IPS-18c (cell line): Measurements from ENCODE around the gene CNTN4.

Experiments
- H3K4me3 ChIP-seq: 2 replicates; pipeline ENCODE4 v1.7.0; 2013; ENCODE audit warnings: low read depth, mild to moderate bottlenecking, low read length, moderate library complexity; ENCODE audit not compliant: insufficient read depth
- H3K9me3 ChIP-seq: one replicate; pipeline ENCODE4 v1.6.1; 2013; ENCODE audit warnings: mild to moderate bottlenecking, low read length, moderate library complexity; ENCODE audit not compliant: control insufficient read depth, insufficient read depth

The CNTN4 gene

DNA sequence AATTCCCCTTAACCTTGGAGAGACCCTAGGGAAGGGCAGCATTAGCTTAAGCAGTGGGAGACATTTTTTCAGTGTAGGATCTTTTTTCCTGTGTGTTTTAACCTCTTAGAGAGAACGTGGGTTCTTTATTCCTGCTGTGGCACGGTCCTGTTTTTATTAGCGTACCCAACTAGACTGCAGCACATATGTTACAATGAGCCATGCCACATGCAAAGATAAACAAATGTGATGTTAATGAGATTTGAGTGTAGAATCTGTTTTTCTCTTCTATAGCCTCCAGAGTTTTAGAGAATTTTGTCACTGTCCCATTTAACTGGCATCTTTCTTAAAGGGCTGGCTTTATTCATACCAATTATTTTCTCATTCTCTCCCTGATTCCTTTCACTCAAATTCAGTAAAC is 347.5 kb downstream of the CNTN4 start:
- no peak overlapping the region for H3K4me3 ChIP-seq
- H3K9me3 ChIP-seq, result no peaks in the 10 kb centered on the region

DNA sequence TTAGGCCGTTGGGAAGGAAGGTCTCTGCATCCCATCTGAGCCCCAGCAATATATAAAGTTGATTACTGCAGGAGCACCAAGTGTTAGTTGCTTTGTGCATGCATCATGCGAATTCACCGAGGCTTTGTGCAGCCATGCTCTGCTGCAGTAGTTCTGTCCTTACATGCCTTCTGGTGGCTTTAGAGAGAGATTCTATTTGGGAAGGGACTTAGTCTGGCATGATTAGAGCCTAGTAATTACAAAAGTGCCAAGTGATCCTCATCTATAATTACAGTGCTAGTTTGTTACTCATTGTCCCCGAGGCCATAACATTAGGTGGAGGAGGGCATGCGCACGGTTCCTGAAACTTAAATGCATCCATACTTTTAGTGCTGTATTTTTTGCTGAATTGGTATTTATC is 353.6 kb downstream of the CNTN4 start:
- Histone ChIP-seq H3K9me3 (no peaks in the 10 kb centered on the region), H3K4me3 (no peak overlapping the region)

DNA sequence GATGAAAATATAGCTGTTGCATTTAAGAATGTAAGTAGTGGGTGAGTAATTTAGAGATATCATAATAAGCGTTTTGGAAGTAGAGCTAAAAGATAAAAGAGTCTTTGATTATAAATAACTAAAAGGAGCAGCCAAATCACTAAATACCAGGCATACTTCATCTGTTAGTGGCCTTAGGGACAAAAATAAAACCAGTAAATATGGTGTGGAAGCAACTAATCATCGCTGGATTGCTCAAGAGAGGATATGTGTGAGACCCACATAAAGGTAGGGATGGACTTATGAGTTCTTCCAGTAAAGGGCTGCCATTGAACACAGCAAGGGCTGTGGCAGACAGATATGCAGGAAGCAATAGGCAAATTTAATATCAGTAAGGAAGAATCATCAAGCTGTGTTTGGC is 356.2 kb downstream of the CNTN4 start:
- Histone ChIP-seq H3K4me3 (no peak overlapping the region), H3K9me3 (no peaks in the 10 kb centered on the region)

DNA sequence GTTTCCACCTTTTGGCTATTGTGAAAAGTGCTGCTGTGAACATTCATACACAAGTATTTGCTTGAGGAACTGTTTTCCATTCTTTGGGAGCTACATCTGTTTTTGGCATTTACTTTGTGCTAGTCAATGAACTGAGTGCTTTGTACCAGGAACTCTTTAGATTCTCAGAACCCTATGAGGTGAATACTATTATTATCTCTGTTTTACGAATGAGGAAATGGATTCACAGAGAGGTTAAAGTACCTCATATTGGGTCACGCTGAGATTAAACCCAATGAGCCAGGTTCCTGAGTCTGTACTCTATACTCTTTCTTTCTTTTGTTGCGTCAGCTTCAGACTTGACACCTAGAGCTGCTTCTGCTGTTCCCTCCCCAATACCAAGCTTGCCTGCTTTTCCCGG is 358.1 kb downstream of the CNTN4 start:
- H3K9me3 ChIP-seq, result no peaks in the 10 kb centered on the region
- H3K4me3 ChIP-seq, result no peak overlapping the region

DNA sequence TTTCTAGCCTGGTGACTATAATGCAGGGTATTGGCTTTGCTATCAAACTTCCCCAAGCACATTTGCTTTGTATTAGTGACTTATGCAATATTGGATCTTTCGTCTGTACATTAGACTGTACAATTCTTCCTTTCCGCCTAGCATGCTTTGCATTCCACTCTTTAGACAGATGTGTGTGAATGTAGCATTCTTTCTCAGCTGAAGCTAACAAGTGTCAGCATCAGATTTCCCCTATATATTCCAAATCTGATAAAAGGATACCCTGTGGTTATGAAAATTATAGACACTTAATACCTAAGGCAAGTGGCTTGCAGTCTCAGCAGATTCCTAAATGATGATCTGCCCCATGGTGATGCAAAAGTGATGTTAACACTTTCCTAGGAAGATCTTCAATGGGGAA is 360.1 kb downstream of the CNTN4 start:
- Histone ChIP-seq H3K4me3 (no peak overlapping the region), H3K9me3 (no peaks in the 10 kb centered on the region)

DNA sequence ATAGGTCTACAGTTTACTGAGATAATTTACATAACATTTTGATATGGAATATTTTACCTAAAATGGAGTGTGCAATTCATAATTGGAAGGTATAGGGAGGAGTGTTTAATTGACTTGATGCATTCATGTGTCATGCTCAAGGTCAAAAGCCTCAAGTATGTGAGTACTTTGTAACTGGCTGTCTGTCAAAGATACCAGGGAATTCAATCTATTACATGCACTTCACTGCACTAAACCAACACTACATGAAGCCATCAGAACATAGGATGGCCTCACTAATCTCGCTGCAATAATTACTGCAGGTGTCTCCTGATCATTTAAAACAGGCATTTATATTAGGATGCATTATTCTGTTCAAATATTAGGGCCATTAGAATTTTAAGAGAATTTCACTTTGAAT is 367.2 kb downstream of the CNTN4 start:
- Histone ChIP-seq H3K4me3 (no peak overlapping the region), H3K9me3 (no peaks in the 10 kb centered on the region)

DNA sequence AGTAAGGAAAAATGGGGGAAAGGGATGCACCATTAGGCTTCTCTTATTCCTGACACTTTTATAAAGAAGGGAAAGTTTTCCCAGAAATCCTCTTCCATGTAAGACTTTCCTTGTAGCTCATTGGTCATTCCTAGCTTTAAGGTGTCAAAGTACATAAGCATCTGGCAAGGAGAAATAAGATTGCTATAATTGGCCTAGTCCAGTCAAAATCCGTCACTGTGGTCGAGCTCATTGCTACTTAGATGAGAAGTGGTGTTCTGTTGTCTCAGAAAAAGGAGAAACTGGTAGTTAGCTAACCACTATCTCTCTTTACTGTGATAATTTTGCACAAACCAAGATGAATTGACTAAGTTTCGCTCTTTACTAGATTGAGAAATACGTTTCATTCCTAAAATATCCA is 370.1 kb downstream of the CNTN4 start:
- H3K4me3 ChIP-seq, result no peak overlapping the region
- H3K9me3 ChIP-seq, result no peaks in the 10 kb centered on the region

DNA sequence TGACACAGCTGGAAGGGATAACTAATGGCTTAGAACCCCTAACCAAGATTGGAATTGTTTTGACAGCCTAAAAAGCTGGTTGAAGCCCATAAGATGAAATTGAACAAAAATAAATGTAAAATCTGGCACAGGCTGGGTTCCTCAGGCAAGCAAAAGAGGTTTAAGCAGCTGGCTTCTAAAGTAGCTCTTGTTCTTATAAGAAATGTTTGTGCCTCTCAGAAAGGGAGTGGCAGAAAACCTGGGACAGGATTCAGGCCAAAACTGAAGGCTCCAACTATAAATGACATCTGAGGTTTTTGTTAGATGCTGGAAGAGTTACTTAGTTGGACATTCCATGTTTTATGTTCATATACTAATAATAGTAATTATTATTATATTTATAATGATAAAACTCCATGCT is 378.3 kb downstream of the CNTN4 start:
- Histone ChIP-seq H3K4me3 (no peak overlapping the region), H3K9me3 (no peaks in the 10 kb centered on the region)

DNA sequence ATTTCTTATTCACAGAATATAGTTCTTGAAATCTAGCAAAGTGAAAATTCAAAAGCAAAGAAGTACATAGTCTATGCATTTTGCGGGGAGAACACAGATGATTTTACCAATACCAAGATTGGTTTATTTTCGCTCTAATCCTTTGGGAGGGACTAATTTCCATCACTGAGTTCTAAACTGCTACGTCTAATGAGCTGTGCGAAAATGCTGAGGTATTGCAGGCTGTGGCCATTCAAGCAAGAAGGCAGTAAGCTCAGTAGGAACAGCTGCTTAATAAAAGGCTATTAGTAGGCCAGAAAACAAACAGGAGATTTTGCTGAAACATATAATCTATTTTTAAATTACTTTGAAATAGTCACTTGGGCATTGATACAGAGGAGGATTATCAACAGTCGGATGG is 379.0 kb downstream of the CNTN4 start:
- H3K4me3 ChIP-seq, result no peak overlapping the region
- no peaks in the 10 kb centered on the region for H3K9me3 ChIP-seq

DNA sequence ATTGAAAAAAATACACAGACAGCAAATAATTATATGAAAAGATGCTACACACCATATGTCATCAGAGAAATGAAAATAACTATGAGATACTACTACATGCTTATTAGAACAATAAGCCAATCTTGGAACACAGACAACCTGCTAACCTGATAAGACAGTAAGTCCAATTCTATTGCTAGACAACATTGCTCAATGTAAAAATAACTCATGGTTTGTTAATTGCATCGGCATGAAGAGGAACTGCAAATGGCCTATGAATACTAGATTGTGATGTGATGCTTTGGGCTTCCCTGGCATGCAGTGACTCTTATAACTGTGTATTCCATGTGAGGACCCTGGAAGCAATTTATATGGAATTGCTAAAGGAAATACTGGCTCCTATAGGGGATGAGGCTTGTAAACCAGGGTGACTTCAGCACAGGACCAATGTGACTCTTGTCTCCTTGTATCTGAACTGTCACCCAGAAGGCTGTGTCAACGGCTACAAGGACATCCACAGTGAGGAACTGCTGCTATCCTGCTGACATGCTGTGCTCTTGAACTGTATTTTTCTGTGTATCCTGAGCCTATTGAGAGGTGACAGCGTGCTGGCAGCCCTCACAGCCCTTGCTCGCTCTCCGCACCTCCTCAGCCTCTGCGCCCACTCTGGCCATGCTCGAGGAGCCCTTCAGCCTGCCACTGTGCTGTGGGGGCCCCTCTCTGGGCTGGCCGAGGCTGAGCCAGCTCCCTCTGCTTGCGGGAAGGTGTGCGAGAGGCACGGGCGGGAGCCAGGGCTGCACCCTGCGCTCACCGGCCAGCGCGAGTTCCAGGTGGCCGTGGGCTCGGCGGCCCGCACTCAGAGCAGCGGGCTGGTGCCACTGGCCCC is 385.7 kb downstream of the CNTN4 start:
- Histone ChIP-seq H3K4me3 (no peak overlapping the region), H3K9me3 (no peaks in the 10 kb centered on the region)

DNA sequence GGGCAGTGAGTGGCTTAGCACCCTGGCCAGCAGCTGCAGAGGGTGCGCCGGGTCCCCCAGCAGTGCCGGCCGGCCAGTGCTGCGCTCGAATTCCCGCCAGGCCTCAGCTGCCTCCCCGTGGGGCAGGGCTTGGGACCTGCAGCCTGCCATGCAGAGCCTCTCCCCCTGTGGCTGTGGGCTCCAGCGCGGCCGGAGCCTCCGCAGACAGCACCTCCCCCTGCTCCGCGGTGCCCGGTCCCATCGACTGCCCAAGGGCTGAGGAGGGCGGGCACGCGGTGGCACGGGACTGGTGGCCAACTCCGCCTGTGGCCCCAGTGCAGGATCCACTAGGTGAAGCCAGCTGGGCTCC is 386.3 kb downstream of the CNTN4 start:
- no peak overlapping the region for H3K4me3 ChIP-seq

DNA sequence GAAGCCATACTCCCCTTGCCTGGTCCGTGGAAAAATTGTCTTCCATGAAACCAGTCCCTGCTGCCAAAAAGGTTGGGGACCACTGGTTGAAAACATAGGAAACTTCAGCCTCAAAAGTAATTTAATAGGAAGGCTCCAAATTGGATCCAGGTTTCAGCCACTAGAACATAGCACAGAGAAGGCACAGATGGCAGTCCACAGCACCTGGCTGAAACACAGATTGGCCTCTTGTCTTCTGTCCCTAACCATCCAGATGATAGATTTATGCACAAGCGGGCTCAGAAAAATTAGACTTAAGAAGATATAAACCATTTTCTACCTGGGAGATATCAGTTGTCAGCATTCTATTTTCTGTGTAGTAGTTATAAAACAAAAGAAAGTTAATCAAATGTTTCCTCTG is 397.1 kb downstream of the CNTN4 start:
- Histone ChIP-seq H3K9me3 (no peaks in the 10 kb centered on the region), H3K4me3 (no peak overlapping the region)

More for the DNA sequence above, 386.3 kb downstream of the CNTN4 start:
- no peaks in the 10 kb centered on the region for H3K9me3 ChIP-seq

DNA sequence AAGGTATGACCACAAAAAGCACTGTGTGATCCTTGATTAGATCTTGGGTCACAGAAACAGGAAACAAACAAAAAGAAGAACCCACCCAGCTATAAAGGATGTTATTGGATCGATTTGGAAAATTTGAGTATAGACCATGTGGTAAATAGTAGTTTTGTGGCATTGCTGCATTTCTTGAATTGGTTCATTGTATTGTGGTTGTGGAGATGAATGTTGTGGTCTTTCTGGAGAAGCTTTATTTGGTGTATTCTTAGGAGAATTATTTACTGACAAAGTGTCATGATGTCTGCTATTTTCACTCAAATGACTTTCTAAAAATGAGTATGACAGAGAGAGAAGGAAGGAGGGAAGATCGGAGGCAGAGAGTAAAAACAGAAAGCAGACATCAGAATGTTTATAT is 406.2 kb downstream of the CNTN4 start:
- no peak overlapping the region for H3K4me3 ChIP-seq

DNA sequence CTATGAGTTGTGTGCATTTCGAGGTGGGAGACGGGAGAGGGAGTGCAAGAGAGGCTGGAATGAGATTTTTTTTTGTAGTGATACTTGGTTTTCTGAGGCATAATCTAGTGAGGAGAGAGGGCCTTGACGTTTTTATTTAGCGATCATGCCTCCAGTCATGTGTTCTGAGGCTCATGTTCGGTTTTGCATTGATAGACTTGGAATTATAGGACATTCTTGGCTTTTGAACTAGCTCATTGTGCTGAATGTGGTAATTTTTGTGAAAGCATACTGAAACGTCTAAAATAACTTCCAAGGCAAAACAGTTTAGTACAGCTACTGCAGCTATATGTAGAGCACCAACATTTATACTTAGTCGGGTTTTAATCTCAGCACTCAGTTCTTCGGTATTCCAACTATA is 408.1 kb downstream of the CNTN4 start:
- Histone ChIP-seq H3K9me3 (no peaks in the 10 kb centered on the region), H3K4me3 (no peak overlapping the region)

More for the DNA sequence above, 406.2 kb downstream of the CNTN4 start:
- no peaks in the 10 kb centered on the region for H3K9me3 ChIP-seq

DNA sequence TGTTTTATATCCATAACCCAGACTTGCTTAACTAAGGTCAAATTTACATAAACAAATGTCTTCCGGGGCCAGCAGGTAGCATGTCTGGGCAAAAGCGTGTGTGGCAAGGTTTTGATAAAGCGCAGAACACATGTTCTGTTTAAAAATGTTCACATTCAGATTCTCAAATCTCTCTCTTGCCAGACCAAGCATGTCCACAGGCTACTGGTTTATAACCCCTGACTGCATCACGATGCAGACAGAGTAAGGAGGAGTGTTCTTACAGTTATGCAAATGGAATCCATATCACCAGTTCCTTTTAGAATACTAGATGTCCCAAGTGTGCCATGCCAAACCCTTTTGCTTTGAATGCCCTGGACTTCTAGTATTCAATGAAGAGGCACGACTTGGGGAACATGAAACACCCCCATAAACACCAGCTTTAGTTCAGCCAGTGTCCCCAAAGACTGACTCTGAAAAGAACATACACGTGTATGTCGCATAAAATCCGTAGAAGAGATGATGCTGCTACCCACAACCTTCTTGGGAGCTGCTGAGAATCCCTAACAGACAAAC is 412.0 kb downstream of the CNTN4 start:
- no peak overlapping the region for H3K4me3 ChIP-seq
- no peaks in the 10 kb centered on the region for H3K9me3 ChIP-seq

DNA sequence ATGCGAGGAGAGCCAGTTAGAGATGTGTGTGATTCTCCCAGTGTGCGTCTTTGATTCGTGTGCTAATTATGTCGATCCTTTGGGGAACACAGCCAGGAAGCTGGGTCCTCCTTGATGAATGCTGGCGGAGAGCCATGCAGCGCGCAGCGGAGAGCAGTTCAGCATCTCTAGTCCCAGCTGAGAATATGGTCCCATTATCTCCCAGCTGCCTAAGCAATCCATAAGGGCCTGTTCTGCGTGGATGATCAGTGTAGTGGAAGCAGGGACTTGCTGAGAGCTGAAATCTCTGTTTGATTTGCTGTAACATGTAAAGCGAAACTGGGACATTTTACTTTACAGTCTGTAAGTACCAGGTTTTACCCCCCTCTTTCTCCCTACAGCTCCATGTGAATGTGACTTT is 412.7 kb downstream of the CNTN4 start:
- Histone ChIP-seq H3K4me3 (no peak overlapping the region), H3K9me3 (no peaks in the 10 kb centered on the region)

DNA sequence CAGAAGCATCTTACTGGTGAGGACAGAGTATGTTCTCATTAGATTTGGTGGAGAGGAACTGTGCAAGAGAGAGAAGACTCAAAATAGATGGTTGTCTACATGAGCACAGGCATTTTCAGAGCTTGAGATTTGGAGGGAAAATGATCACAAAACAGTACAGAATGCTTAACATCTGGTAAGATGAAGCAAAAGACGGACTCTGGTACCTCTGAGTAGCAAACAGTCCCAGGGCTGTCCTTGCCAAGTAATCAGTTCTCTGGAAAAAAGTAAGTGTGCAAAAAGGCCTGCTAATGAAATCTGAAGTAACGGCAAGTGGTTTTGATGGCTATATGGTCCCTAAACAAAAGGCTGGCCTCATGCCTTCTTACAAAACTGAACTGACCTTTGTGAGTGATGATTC is 414.2 kb downstream of the CNTN4 start:
- Histone ChIP-seq H3K9me3 (no peaks in the 10 kb centered on the region), H3K4me3 (no peak overlapping the region)

DNA sequence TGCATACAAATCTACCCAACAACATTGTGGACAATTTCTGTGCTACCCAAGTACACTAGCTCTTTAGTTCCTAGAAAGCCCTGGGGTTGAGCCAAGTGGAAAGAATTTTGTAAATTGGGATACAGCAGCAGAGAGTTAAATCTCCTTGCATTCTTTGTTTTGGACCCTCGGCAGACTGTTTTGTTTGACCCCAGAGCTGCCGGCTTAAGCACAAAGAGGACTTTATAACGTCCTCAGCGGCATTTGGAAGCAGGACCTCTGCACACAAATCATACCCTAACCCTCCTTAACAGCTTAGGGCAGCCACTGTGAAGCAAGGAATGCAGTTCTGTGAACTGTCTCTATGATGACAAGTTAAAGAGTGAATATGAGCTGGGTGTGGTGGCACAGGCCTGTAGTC is 415.3 kb downstream of the CNTN4 start:
- Histone ChIP-seq H3K4me3 (no peak overlapping the region), H3K9me3 (no peaks in the 10 kb centered on the region)
